HG03103 (cell line): ENCODE data around the gene USP10.
"Not testable (repeated sequence)": the region's sequence is repeated elsewhere in the genome, so short reads cannot be mapped to it uniquely, and the experiment has no call there.

Source experiments
- ATAC-seq: cut with Tn5 transposase; IDR thresholded peaks from one replicate; pipeline ENCODE4 v1.9.1; 2021; ENCODE audit warnings: low read depth; ENCODE audit not compliant: unreplicated experiment

USP10 gene

DNA sequence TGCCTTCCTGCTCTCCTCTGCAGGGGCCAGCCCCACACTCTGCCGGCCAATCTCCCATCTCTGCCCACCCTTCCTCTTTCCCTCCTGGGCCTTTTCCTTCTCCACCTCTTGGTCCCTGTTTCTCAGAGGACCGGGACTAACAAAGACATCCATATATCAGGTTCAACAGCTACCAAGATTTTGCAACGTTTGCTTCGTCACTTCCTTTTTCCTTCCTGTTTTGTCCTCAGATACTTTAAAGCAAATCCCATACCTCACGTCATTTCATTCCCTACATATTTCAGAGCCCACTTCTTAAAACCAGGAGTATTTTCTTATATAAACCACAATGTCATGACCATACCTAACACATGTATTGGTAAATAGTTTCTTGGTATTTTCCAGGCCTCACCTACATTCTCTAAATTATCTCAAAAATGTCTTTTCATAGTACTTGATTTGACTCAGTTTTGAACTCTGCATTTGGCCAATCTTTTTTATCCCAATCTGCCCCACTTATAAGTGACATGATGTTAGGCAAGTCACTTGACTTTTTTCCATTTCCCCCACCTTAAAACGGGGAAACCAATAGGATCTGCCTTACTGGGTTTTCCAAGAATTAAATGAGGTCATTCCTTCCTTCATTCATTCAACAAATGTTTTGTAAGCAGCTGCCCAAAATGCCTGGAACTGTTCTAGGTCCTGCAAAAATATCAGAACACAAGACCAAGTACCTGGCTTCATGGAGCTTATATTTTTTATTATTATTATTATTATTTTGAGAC, 7.2 kb upstream of the USP10 start:
- ATAC-seq: no peak

DNA sequence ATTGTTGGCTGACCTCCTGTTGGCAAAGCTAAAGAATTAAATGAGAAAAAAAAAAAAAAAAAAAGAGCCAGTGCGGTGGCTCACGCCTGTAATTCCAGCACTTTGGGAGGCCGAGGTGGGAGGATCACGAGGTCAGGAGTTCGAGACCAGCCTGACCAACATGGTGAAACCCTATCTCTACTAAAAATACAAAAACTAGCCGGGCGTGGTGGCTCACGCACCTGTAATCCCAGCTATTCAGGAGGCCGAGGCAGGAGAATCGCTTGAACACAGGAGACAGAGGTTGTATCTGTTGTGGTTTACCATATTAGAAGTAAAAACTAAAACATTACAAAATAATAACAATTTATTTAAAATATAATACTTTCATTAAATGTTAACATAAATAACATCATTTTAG, 5.9 kb upstream of the USP10 start:
- not testable (repeated sequence) for ATAC-seq

GRCh38 chr16:84694980-84695379, 4.8 kb upstream of the USP10 start:
- no peak for ATAC-seq

- peak; percentile 7 for ATAC-seq
These were observed 571 bp upstream of the USP10 start for GRCh38 chr16:84699147-84699711.

- peak; percentile 5 for ATAC-seq
These were observed 873 bp downstream of the USP10 start for GRCh38 chr16:84700446-84701300.

DNA sequence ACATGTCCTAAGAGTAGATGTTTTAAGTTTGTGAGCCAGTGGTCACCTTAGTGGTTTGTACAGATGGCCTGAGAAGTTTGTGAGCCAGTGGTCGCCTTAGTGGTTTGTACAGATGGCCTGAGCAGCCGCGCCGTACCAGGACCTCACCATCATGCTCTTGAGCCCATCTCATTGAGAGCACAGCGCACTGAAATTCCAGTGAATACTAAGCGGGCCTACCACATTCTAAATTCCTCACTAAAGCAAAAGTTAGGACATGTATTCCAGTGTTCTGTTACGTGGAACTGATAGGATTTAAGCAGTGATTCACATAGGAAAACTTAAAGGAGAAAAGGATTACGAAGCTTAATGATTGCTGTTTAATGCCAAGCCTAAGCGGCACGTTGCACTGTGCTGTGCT, 3.9 kb downstream of the USP10 start:
- no peak for ATAC-seq

DNA sequence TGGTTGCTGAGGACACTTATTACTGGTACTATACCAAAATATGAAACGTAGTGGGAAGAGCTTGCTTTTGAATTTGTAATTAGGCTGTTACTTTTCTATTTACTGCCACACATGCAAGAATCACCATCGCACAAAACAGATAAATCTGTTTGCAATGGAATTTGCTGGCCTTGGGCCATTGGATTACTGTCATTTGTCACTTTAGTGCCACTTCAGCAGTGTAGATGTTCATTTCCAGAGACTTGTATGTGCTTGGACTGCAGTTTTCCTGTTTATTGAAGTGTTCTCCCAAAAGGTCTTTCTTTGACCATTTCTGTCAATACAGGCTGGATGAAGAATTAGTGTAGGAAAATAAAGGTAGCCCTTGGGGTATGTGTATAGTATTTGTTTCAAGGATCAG, 4.5 kb downstream of the USP10 start:
- no peak for ATAC-seq

- no peak for ATAC-seq
These were observed 7.1 kb downstream of the USP10 start for GRCh38 chr16:84706856-84707255.

- no peak for ATAC-seq
These were observed 9.8 kb downstream of the USP10 start for GRCh38 chr16:84709609-84710008.

DNA sequence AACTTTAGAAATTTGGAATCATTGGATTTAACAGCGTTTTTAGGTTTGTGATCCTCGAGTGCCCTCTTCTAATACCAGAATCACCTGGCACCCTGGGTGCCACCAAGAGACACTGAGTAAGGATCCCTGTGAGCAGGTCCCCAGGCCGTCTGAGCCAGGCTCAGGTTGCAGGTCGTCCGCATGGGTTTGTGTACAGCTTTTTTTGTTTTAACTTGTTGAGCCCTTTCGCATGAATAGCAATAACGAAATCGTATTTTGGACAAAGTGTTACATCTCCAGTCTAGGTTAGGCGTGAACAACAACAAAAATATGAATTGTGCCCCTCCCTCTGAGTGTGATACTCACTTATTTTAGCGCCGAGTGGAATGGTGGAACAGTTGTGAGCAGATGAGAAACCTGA, 10.9 kb downstream of the USP10 start:
- ATAC-seq: no peak

DNA sequence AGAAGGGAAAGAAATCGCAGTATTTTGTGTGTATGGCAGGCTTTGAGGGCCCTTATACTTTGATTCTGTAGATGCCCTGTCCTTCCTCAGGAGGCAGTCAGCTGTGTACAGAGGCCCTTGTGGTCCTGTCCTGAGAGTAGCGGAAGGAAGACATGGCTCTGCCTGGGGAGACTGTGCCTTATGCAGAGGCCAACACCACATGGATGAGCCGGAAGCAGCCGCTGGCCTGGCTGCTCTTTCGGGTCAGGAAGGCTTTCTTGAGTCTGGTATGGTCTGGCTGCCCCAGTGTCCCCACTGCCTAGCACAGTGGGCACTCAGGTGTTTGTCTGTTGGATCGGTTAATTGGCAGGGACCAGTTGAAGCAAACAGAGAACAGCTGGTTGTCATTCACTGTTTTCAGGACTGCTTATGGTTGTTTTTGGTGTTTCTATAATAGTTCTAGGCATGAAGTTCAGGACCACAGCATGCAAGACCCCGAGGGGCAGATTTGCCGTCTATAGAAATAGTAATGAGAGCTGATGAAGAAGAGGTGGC, 12.4 kb downstream of the USP10 start:
- ATAC-seq: no peak

- ATAC-seq: no peak
These were observed 13.3 kb downstream of the USP10 start for GRCh38 chr16:84712801-84713775.

DNA sequence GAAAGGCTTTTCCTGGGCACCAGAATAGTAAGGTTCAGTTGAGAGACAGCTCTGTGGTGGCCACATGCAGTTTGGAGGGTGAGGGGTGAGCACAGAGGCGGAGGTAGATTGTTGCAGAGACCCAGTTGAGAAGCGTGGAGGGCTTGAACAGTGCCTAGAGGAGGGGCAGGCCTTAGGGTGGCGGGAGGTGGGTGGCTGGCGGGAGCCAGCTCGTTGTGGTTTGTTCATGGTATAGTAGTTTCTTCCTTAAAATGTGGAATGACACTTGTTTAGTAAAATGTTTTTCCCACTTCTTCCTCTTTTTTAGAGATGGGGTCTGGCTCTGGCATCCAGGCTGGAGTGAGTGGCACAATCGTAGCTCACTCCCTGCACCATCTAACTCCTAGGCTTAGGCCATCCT, 14.2 kb downstream of the USP10 start:
- no peak for ATAC-seq

GRCh38 chr16:84715424-84715823, 15.6 kb downstream of the USP10 start:
- ATAC-seq: no peak

DNA sequence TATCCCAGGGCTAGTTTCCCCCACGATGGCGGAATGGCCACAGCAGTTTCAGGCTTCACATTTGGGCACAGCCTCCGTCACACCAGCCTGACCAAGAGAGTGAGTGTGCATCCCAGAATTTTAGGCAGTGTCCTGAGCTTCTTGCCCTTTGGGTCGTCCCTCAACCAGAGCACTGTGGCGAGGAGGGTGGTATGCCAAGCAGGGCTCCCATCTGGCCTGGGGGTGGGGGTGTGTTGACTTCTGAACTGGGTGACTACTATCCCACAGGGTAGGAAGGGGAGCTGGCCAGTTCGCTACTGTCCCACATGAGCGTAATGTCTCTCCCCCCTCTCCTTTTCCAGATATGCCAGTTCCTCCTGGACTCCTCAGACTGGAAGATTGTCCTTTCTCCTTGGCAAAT, 16.1 kb downstream of the USP10 start:
- no peak for ATAC-seq

- no peak for ATAC-seq
These were observed 16.9 kb downstream of the USP10 start for GRCh38 chr16:84716740-84717139.

DNA sequence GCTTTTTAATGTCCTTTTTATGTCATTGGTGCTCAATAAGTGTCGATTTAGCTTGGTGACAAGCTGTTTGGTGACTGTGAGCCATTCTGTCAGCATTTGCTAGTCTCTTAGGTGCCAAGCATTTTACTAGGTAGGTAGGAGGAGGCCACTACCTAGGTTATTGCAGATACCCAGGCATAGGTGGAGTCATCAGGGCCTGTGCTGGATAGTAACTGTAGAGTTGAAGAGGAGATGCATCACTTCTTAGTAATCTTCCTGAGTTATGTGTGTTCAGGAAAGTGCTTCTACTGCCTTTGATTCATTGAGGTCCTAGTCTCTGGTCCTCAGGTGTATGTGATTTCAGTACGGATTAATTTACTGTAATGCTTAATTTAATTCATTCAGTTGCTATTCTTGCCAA, 17.7 kb downstream of the USP10 start:
- ATAC-seq: no peak

GRCh38 chr16:84720177-84720579, 20.4 kb downstream of the USP10 start:
- no peak for ATAC-seq

DNA sequence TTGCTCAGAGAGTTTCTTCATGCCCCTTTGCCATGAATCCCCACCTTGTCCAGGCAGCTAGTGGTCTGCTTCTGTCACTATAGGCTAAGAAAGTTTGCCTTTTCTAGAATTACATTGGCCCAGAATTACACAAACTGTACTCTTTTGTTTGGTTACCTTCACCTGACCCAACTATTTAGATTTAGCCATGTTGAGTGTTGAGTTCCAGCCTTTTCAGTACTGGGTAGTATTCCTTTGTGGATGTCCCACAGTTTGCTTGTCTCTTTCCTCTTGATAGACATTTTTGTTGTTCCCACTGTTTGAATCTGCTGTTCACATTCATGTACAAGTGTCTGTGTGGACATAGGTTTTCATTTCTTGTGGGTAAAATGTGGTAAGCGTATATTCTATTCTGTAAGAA, 22.3 kb downstream of the USP10 start:
- no peak for ATAC-seq

DNA sequence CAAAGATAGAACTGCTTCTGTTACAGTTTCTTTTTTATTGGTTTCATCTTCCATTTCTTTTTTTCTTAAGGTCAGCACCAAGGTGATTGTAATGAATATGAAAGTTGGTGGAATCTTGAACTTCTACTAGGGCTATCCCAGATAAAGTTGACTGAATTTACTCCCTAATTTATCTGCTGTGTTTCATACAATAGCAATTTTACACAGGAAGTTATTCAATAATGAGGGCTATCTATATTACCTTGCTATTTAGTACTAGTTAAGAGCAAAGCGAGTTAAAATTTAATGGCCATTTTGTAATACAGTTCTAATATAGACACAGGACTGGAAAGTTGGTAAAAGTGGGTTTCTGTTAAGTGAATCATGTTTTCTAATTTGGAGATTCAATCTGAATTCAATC, 24.1 kb downstream of the USP10 start:
- ATAC-seq: no peak
